ENCODE data around the gene MVD.

DNA sequence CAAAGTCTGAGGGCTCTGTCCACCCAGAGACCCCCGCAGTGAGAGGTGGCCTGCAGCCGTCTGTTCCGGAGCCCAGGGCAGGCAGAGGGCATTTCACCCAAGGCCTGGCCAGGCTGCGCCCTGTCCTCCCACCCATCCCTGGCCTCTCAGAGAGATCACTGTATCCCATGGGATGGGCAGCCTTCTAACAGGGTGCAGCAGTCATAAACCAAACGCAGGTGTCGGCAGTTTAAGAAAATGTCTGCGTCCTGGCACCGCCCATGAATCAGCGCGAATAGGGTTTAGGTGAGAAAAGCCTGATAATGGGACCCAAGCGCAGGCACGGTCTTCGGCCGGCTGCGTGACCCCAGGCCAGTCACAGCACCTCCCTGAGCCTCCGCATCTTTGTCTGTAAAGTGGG is 17.4 kb downstream of the MVD start:
- TF ChIP-seq, protein P1, sequence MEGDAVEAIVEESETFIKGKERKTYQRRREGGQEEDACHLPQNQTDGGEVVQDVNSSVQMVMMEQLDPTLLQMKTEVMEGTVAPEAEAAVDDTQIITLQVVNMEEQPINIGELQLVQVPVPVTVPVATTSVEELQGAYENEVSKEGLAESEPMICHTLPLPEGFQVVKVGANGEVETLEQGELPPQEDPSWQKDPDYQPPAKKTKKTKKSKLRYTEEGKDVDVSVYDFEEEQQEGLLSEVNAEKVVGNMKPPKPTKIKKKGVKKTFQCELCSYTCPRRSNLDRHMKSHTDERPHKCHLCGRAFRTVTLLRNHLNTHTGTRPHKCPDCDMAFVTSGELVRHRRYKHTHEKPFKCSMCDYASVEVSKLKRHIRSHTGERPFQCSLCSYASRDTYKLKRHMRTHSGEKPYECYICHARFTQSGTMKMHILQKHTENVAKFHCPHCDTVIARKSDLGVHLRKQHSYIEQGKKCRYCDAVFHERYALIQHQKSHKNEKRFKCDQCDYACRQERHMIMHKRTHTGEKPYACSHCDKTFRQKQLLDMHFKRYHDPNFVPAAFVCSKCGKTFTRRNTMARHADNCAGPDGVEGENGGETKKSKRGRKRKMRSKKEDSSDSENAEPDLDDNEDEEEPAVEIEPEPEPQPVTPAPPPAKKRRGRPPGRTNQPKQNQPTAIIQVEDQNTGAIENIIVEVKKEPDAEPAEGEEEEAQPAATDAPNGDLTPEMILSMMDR (conservative IDR thresholded peaks at IDR 0.05 in 1 of 2, IDR thresholded peaks at IDR 0.05 in 1 of 2; ENCODE audit: low read depth in 1 of 2, low read length in 2 of 2), result no peak
- no peak for TF ChIP-seq EZH2 (IDR thresholded peaks at IDR 0.05; ENCODE audit: low read length, missing control alignments)

Data from fibroblast of lung (primary cell).